ENCODE results near the gene ACTMAP.

The ACTMAP gene

DNA sequence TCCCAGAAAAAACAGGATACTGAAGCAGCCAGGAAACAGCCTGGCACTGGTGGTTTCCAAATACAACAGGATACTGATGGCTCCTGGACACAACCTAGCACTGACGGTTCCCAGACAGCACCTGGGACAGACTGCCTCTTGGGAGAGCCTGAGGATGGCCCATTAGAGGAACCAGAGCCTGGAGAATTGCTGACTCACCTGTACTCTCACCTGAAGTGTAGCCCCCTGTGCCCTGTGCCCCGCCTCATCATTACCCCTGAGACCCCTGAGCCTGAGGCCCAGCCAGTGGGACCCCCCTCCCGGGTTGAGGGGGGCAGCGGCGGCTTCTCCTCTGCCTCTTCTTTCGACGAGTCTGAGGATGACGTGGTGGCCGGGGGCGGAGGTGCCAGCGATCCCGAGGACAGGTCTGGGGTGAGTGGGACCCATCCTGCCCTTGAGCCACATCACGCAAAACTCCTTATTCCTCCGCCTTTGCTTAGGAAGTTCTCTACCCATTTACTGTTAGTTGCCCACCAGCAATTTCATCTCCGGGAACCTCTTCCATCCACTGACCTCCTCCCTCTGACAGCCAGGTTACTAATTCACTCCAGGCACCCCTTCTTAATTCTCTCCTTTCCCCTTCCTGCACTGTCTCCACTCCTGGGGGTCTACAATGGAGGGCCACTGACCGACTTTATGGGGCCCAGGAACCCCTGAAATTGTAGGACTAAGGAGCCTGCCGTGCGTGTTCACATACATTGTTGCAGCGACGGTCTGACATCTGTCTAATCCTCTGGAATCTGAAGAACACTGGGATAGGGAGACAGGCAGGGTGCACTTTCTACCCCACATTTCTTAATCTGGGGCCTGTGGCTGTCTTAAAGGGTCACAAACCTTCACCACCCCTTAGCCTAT lies 32.1 kb downstream of the ACTMAP start:
- DNase-seq = no peak

DNA sequence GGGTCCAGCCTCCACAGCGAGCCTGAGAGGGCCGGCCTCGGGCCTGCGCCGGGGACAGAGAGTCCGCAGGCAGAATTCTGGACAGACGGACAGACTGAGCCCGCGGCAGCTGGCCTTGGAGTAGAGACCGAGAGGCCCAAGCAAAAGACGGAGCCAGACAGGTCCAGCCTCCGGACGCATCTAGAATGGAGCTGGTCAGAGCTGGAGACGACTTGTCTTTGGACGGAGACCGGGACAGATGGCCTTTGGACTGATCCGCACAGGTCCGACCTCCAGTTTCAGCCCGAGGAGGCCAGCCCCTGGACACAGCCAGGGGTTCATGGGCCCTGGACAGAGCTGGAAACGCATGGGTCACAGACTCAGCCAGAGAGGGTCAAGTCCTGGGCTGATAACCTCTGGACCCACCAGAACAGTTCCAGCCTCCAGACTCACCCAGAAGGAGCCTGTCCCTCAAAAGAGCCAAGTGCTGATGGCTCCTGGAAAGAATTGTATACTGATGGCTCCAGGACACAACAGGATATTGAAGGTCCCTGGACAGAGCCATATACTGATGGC lies 32.9 kb downstream of the ACTMAP start:
- DNase-seq = no peak

DNA sequence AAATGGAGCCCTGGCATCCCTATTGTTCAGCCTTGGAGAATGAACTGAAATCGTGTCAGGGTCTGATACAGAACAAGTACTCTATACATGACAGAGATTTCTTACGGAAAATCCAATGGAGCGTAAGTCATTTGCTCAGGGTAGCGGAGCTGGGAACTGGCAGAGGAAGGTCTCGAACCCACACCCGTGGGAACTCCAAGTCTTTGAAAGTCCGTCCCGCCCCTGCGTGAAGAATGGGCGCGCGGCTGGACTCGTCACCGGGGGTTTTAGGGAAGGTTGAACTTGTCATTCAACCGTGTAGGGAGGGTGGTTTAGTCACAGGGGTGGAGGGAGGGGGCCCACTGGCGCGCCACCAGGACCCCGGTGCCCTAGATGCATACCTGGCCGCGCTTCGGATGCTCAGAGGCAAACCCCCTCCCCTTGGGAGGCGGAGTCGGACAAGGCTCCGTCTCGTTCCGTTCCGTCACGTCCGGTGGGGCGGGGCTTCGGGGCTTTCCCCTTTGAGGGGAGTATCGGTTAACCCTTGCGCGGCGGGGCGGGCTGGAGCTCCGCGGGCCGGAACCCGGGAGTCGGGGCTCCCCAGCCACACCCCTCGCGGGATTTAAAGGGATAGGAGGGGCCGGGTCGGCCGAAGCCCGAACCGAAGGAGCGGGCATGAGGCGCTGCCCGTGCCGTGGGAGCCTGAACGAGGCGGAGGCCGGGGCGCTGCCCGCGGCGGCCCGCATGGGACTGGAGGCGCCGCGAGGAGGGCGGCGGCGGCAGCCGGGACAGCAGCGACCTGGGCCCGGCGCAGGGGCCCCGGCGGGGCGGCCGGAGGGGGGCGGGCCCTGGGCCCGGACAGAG lies 33.6 kb downstream of the ACTMAP start, which contains the start of the genes COQ8B and ITPKC:
Gene COQ8B, minus strand, starts transcription at position 405 of the 843 bp plus-strand sequence. CDS start 2,254 bp downstream, outside the sequence.
Gene ITPKC, plus strand, starts transcription at position 631 of the 843 bp plus-strand sequence. Its CDS starts 24 bp downstream, at position 655.
- peak; percentile 90 for DNase-seq

DNA sequence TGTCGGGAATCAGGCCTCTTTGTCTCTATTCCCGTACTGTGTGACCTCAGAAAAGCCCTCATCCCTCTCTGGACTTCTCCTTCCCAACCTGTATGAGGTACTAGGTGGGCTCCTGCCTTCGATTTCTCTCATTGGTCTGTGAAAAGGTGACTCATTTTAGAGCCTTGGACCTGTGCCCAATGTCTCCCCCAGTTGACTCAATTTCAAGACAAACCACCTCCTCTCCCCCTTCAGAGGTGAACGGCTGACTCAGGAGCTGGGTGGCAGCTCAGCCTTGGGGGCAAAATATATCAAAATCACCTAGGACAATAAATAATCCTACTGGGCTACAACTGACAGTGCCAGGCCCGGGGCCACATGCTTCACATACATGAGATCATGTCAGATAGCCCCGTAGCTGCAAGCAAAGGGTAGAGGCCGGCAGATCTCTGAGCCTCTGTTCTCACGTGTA lies 34.2 kb downstream of the ACTMAP start:
- no peak for DNase-seq

DNA sequence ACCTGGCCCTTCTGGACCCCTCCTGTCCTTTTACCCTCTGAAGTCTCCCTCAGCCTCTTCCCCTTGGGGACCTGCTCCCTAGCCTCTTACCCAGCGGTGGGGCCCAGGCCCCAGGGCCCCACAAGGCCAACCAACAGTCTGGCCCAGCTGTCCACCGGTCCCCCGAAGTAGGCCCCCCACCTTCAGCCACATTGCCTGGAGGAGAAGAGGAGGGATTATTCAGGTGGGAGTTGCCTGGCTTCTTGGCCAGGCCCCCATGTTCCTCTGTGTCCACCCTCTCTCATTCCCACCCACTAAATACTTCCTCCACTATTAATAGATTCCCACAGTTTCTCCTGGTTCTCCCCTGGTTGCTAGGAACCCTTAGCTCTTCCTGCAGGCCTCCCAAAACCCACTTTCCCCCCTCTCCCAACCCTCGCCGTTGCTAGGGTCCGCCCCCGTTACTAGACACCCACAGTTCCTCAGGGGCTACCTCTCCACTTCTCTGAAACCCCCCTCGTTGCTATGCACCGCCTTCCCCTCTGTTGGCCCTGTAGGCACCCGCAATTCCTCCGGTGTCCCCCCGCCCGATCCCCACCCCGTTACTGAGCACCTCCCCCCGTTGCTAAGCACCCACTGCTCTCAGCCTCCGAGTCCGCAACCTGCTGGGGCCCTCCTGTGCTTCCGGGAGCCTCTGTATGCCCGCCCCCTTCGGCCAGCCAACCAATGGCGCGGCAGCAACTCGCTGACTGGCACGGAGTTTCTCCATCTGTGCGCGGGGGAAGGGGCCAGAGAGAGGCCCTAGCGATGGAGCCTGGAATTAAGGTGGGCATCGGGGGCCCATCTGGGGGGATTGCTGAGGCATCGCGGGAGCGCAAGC lies 35.6 kb downstream of the ACTMAP start:
- DNase-seq = peak; percentile 88

DNA sequence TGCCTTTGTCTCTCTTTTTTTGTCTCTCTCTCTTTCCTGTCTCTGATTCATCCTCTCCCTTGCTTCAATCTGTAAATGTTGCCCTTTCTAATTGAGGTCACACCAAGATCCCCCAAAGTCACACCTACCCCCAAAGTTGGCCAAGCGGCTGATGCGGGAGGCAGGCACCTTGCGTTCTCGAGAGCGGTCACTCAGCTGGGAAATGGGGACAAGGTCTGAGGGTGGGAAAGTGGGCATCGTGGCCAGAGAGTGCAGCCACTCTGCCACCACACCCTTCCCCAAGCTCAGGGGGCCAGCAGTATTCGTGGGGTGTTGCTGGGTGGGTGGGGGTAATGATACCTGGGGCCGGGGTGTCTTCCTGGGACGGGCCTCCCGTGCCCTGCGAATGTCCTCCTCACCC lies 36.3 kb downstream of the ACTMAP start:
- DNase-seq = no peak

DNA sequence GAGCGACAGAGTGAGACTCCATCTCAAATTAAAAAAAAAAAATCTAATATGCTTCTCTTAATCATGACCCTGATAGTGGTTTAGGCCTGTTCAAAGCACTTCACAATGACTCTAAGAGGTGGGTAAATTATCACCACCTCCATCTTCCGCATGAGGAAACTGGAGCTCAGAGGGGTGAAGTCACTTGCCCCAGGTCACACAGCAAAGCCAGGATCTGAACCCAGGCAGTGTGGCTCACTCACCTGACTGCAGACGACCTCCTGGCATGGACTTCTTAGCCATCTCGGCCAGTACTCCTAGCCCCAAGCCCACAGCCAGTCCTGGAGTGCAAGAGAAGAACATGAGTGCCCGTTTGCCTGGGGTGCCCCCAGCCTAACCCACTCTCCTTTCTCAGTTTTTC lies 40.5 kb downstream of the ACTMAP start:
- DNase-seq = no peak

DNA sequence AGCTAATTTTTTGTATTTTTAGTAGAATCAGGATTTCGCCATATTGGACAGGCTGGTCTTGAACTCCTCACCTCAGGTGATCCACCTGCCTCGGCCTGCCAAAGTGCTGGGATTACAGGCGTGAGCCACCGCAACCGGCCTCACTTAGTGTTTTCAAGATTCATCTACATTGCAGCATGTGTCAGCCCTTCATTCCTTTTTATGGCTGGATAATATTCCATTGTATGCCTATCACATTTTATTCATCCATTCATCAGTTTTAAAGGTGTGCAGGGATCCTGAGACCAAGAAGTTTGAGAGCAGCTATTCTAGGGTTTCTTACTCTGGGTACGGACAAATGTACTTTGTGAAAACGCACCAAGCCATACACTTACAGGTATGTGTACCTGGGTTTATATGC lies 42.7 kb downstream of the ACTMAP start:
- no peak for DNase-seq

DNA sequence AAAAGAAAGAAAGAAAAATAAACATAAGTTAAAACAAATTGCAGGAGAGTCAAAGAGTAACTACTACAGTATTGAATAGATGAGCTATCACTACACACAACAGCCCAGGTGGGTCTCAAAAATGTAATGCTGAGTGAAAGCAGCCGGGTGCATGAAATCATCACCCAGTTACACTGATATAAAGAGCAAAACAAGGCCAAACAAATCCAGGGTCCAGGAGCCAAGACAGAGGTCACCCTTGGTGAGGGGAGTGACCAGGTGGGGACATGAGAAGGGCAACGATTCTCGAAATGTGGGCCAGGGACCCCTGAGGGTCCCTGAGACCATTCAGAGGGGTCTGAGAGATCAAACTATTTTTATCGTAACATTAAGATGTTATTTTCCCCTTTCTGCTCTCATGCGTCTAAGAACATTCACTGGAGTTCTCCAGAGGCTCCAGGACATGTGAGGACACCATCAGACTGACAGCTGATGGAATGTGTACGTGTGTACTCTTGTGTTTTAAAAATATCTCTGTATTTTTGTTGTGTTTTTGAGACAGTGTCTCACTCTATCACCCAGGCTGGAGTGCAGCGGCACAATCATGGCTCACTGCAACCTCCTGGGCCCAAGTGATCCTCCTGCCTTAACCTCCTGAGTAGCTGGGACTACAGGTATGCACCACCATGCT lies 44.2 kb downstream of the ACTMAP start:
- DNase-seq = no peak

DNA sequence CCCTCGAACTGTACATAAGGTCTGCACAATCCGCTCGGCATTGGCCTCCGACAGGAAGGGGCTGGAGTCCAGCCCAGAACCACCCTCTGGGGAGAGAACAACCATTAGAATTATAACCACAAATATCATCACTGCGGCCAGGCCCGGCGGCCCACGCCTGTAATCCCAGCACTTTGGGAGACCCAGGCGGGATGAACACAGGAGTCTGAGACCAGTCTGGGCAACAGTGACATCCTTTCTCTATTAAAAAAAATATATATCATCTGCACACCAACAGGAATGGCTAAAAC lies 45.0 kb downstream of the ACTMAP start:
- no peak for DNase-seq

DNA sequence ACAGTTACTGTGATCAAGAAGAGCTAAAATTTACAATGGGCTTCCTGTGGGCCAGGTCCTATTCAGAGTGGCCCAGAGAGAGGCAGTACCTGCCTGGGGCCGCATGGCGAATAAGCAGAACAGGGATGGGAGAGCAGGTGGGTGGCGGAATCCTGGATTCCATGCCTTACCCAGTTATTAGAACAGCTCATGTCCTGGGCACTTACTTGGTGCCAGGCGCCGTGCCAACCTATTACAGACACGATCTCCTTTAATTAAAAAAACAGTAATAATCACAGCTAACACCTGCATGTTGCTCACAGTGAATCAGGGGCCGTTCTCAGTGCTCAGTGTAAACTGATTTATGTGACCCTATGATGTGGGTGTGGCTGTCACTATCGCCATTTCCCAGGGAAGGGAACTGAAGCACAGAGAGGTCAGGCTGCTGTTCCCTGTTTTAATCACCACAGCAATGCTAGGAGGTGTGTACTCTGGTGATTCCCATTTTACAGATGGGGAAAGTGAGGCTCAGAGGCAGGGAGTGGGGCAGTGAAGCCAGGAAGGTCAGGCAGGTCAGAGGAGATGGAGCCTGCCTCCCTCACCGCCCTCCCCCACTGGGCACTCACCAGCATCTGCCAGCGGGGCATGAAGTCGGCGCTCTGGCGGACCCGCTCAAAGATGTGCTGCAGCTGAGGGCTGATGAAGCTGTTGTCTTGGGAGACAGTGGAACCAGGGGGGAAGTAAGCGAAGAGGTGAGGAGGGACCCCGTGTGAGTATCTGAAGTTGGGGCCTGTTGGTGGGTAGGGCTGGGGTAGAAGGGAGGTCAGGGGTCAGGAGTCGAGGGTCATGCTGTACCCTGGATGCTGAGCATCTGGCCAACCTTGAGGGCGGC lies 45.6 kb downstream of the ACTMAP start:
- no peak for DNase-seq

DNA sequence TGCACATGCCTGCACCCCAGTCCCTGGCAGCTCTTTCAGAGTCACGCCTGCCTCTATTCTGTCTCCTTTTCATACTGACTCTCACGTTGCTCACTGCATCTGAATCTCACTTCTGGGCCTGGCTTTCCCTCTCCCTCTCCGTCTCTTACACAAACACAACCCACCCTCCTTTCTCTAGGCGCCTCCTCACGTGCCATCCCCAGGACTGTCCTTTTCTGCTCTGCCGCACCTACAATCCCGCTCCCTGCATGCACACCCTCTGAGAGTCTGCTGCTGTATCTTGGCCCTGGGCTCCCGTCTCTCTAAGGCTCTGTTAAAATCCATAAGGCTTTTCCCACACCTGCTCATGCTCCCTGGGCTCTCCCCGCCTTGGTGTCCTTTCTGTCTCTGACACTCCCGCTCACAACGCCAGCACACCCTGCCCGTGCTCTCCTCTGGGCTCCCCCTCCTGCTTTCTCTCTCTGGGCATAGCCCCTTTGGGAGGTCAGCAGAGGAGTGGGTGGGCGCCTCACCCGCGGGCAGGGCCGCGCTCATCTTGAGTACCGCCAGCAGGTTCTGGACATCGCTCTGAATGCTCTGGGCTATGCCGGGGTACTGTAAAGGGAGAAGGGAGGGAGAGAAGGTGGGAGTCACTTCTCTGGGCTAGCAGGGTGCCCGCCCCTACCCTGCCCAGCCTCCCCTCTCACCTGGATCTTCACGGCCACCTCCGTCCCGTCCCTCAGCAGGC lies 47.1 kb downstream of the ACTMAP start:
- DNase-seq = no peak

DNA sequence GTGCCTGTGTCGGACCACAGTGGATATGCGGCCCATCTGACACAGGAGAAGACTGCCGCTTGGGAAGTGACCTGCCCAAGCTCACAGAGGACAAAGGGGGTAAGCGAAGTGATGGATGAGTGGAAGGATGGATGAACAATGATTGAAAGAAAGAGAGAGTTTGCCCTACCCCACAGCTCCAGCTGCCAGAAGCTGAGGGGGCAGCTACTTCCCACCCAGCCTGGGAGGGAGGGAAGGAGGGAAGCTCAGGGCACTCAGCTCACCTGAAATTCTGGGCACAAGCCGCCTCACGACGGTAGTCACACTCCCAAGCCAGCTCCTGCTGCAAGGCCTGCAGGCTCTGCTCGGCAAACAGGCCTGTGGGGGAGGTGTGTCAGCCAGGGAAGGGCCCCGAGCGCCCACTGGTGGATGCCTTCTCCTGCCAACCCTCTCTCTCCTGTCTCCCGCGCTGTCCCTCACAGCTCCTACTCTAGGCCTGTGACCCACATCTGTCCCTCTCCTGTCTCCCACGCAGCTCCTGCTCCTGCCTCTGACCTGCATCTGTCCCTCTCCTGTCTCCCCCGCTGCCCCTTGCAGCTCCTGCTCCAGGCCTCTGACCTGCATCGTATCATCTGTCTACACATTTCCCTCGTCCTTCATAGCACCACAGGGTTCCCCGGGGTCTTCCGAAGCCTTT lies 47.8 kb downstream of the ACTMAP start:
- no peak for DNase-seq

DNA sequence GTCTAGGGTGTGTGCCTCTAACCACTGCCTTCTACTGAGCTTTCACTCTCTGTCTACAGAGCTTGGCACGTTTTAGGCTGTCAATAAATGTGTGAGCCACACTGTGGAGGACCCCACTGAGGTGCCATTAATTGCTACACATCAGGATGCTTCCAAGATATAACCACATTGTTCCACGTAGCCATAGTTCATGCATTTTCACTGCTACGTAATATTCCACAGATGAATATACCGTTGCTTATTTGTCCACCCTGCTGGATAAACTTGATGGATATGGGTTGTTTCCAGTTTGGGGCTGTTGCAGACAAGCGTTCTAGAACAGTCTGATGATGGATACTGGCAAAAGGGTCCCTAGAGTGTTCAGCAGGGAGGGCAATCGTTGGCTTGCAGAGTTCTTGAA lies 48.5 kb downstream of the ACTMAP start:
- no peak for DNase-seq

DNA sequence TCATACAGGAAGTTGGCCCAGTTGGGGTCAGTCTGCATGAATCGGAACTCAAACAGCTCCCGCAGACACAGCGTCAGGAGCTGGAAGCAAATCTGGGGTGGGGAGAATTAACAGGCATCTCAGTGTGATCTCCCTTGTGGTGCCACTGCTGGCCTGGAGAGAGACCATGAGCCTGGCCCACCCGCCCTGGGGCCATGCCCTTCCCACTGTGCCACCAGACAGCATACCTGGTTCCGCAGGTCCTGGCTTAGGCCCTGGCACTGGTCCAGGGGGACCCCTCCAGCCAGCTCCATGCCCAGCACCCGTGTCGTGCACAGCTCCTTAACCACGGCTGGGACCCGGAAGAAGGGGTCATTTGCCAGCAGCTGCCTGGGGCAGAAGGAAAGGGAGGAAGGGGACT lies 50.2 kb downstream of the ACTMAP start:
- DNase-seq = no peak

DNA sequence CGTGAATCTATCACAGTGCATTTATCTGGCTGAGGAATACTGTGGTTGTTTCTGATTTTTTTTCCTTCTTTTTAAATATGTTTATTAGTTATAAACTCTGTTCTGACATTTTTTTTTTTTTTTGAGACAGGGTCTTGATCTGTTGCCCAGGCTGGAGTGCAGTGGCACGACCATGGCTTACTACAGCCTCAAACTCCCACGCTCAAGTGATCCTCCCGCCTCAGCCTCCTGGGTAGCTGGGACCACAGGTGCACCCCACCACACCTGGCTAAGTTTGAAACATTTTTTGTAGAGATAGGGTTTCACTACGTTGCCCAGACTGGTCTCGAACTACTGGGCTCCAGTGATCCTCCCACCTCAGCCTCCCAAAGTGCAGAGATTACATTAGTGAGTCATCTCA lies 53.3 kb downstream of the ACTMAP start:
- no peak for DNase-seq

DNA sequence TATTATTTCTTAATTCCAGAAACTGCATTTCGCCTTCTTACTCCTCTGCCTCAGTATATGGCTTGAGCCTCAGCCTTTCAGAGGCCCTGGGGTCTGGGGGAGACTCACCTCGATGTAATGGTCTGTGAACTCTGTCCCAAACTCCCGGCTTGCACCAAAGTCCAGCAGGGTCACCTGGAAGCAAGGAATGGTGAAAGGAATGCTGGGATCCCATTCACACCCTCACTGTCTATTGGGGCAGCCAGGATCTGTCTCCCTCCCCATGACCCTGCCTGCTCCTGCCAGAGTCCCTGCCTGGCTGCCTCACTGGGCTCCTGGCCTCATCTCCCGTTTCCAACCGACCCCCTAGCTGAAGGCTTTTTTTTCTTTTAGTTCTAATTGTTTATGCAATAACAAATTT lies 54.4 kb downstream of the ACTMAP start:
- no peak for DNase-seq

DNA sequence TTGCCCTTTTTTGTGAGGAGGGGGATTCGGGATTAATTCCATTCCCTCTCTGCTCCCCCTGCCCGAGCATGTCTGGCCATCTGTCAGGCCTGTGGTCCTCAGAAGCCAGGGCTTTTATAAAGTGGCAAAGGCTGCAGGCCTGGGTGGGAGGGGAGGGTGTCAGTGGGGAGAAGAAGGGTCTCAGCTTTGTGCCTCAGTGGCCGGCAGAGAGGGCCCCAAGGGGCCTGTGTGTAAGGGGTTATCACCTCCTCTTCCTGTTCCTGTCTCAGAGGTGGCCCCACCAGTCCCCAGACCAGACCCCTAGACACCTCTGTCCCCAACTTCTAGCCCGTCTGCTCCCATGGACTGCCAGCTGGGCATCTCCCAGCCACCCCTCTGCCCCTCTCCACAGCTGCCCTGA lies 56.4 kb downstream of the ACTMAP start:
- no peak for DNase-seq

DNA sequence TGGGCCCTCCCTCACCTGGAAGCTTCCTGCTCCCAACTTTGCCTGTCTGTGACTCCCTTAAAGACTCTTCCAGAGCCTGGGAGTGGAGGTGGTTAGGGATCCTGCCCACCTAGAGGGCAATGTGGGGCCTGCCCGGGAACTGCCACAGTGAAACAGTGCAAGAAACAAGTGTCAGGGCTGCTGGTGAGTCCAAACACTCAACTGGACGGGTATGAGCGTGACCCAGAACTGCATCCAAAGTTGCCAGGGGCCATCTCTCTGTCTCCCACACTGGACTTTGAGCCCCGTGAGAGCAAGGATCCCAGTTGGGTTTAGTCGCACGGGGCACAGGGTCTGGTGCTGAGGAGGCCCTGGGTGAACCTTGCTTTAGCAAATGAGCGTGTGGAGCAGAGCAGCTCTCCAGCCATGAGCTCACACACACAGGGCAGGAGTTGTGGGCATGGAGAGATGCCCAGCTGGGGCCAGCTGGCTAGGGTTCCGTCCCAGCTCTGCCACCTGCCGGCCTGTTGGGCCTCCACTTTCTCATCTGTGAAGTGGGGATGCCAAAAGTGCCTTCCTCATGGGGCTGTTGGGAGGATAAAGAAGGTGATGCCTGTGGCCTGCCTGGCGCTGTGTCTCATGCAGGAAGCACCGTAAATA lies 57.0 kb downstream of the ACTMAP start:
- no peak for DNase-seq

Data from KG1 (cell line).